CD4-positive, alpha-beta T cell treated with Interleukin-6 at 100 ng/mL for 8 hours (primary cell): ENCODE measurements around the gene RAB40C.

Experiments
- DNase-seq: peaks from one replicate; pipeline ENCODE4 v3.0.0-alpha.2; 2020; ENCODE audit warnings: mixed read lengths, low spot score

RAB40C gene

GRCh38 chr16:589658-590187, at the start of gene RAB40C:
RAB40C (plus strand) TSS chr16:590066; CDS start chr16:590292, 226 bp downstream.
- DNase-seq, result peak; percentile 99

GRCh38 chr16:540645-541340, 49.1 kb upstream of the RAB40C start:
- DNase-seq, result no peak

- no peak for DNase-seq
These were observed 46.3 kb upstream of the RAB40C start for GRCh38 chr16:543301-544164.

- no peak for DNase-seq
These were observed 45.3 kb upstream of the RAB40C start for GRCh38 chr16:544517-544916.

GRCh38 chr16:546909-547770, 42.7 kb upstream of the RAB40C start:
- peak; percentile 37 for DNase-seq

GRCh38 chr16:548586-548985, 41.3 kb upstream of the RAB40C start:
- no peak for DNase-seq

- no peak for DNase-seq
These were observed 40.2 kb upstream of the RAB40C start for GRCh38 chr16:549544-550263.

- DNase-seq, result no peak
These were observed 38.7 kb upstream of the RAB40C start for GRCh38 chr16:551210-551609.

GRCh38 chr16:552171-552570, 37.7 kb upstream of the RAB40C start:
- no peak for DNase-seq

GRCh38 chr16:553601-554296, 36.1 kb upstream of the RAB40C start:
- DNase-seq, result no peak

GRCh38 chr16:554297-554621, 35.6 kb upstream of the RAB40C start:
- no peak for DNase-seq

GRCh38 chr16:554640-555365, 35.1 kb upstream of the RAB40C start:
- no peak for DNase-seq

- DNase-seq, result no peak
These were observed 34.1 kb upstream of the RAB40C start for GRCh38 chr16:555528-556473.

GRCh38 chr16:556474-557173, 33.2 kb upstream of the RAB40C start:
- DNase-seq, result no peak

GRCh38 chr16:557463-558297, 32.2 kb upstream of the RAB40C start:
- DNase-seq, result no peak

- no peak for DNase-seq
These were observed 31.4 kb upstream of the RAB40C start for GRCh38 chr16:558298-559020.

GRCh38 chr16:559021-559380, 30.9 kb upstream of the RAB40C start:
- DNase-seq, result no peak
